ENCODE data around the gene NGFR. TPM values are rescaled to one million over a fixed set of nuclear protein-coding genes. Genes with fewer than 3 reads are reported as not detected.
A peak's percentile ranks its signal among the peaks of the same experiment; 100 is the strongest.

The NGFR gene
- total and polyA plus RNA-seq, 2 experiments from 2014 or later: 0.43 to 0.81 TPM

GRCh38 chr17:49513044-49513395, 17.9 kb downstream of the NGFR start:
- no peak overlapping the region for H2AFZ ChIP-seq
- no peak overlapping the region for H3K27ac ChIP-seq
- peaks cover 14% of the 10 kb centered on the region for H3K4me1 ChIP-seq (ENCODE audit: insufficient read depth)
- TF ChIP-seq EZH2 (IDR thresholded peaks at IDR 0.05; ENCODE audit: insufficient read depth, poor library complexity, severe bottlenecking) (no peak), EZH2phosphoT487 (IDR thresholded peaks at IDR 0.05; ENCODE audit: insufficient read depth, low read depth) (no peak)
- H3K4me3 ChIP-seq: no peak overlapping the region
- H3K9me3 ChIP-seq (ENCODE audit: low read depth): no peaks in the 10 kb centered on the region
- no peaks in the 10 kb centered on the region for H3K36me3 ChIP-seq (ENCODE audit: low read depth)
- H3K9ac ChIP-seq: no peak overlapping the region
- peaks cover 15% of the 10 kb centered on the region; the same call in 1 of the 2 replicates for H3F3A ChIP-seq (ENCODE audit: insufficient read depth)
- no peaks in the 10 kb centered on the region for H3K79me2 ChIP-seq (ENCODE audit: insufficient read depth)
- no peaks in the 10 kb centered on the region for H3K9me2 ChIP-seq (ENCODE audit: insufficient read depth)
- H3K27me3 ChIP-seq (replicated peaks; ENCODE audit: insufficient read depth): no peaks in the 10 kb centered on the region; the same call in 1 of the 2 replicates
- in situ Hi-C loops (cut with MboI): no loop called here
- no peak overlapping the region for H3K4me2 ChIP-seq (ENCODE audit: unreplicated experiment)
- no peaks in the 10 kb centered on the region for H4K20me1 ChIP-seq (ENCODE audit: insufficient read depth)
- DNase-seq: no peak
- WGBS, 2 experiments (ENCODE audit: low coverage in 1 of 2, low lambda C conversion rate in 2 of 2, missing lambda C conversion rate in 2 of 2): 79 to 91% methylated on average over 4 to 6 of the region's 6 CpGs

DNA sequence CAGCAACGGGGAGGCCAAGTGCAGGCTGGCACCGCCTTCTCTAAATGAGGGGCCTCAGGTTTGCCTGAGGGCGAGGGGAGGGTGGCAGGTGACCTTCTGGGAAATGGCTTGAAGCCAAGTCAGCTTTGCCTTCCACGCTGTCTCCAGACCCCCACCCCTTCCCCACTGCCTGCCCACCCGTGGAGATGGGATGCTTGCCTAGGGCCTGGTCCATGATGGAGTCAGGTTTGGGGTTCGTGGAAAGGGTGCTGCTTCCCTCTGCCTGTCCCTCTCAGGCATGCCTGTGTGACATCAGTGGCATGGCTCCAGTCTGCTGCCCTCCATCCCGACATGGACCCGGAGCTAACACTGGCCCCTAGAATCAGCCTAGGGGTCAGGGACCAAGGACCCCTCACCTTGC, 18.5 kb downstream of the NGFR start:
- Histone ChIP-seq H3K4me3 (no peak overlapping the region), H3K4me1 (ENCODE audit: insufficient read depth) (peaks cover 14% of the 10 kb centered on the region), H3K27ac (no peak overlapping the region), H2AFZ (no peak overlapping the region), H3K4me2 (ENCODE audit: unreplicated experiment) (no peak overlapping the region), H3K36me3 (ENCODE audit: low read depth) (no peaks in the 10 kb centered on the region), H3K9me3 (ENCODE audit: low read depth) (no peaks in the 10 kb centered on the region), H3K9ac (no peak overlapping the region), H3K9me2 (ENCODE audit: insufficient read depth) (no peaks in the 10 kb centered on the region), H3K27me3 (replicated peaks; ENCODE audit: insufficient read depth) (no peaks in the 10 kb centered on the region), H3K79me2 (ENCODE audit: insufficient read depth) (no peaks in the 10 kb centered on the region), H4K20me1 (ENCODE audit: insufficient read depth) (no peaks in the 10 kb centered on the region), H3F3A (ENCODE audit: insufficient read depth) (peaks cover 15% of the 10 kb centered on the region; the same call in 1 of the 2 replicates)
- 91 to 94% methylated on average over 7 to 8 of the region's 8 CpGs for WGBS, 2 experiments (ENCODE audit: low coverage in 1 of 2, low lambda C conversion rate in 2 of 2, missing lambda C conversion rate in 2 of 2)
- DNase-seq: no peak
- no peak for TF ChIP-seq EZH2 (IDR thresholded peaks at IDR 0.05; ENCODE audit: insufficient read depth, poor library complexity, severe bottlenecking)
- no peak for TF ChIP-seq EZH2phosphoT487 (IDR thresholded peaks at IDR 0.05; ENCODE audit: insufficient read depth, low read depth)
- in situ Hi-C loops (cut with MboI): no loop called here

DNA sequence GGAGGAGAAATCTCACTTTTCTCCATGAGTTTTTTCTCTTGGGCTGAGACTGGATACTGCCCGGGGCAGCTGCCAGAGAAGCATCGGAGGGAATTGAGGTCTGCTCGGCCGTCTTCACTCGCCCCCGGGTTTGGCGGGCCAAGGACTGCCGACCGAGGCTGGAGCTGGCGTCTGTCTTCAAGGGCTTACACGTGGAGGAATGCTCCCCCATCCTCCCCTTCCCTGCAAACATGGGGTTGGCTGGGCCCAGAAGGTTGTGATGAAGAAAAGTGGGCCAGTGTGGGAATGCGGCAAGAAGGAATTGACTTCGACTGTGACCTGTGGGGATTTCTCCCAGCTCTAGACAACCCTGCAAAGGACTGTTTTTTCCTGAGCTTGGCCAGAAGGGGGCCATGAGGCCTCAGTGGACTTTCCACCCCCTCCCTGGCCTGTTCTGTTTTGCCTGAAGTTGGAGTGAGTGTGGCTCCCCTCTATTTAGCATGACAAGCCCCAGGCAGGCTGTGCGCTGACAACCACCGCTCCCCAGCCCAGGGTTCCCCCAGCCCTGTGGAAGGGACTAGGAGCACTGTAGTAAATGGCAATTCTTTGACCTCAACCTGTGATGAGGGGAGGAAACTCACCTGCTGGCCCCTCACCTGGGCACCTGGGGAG, 19.1 kb downstream of the NGFR start:
- peaks cover 15% of the 10 kb centered on the region; the same call in 1 of the 2 replicates for H3F3A ChIP-seq (ENCODE audit: insufficient read depth)

GRCh38 chr17:49515196-49515770, 20.2 kb downstream of the NGFR start:
- 0 out of 2 replicates have a peak overlapping the region, but pooled peaks have one; percentile 9 for H3K4me3 ChIP-seq
- peaks cover 15% of the 10 kb centered on the region; the same call in 1 of the 2 replicates for H3F3A ChIP-seq (ENCODE audit: insufficient read depth)
- 4% methylated on average over 8 of the region's 8 CpGs for WGBS, 2 experiments (ENCODE audit: low coverage in 1 of 2, low lambda C conversion rate in 2 of 2, missing lambda C conversion rate in 2 of 2)
- peak overlapping the region; percentile 86 for H2AFZ ChIP-seq
- peak overlapping the region; percentile 64 for H3K27ac ChIP-seq
- H3K9me3 ChIP-seq (ENCODE audit: low read depth): no peaks in the 10 kb centered on the region
- H4K20me1 ChIP-seq (ENCODE audit: insufficient read depth): no peaks in the 10 kb centered on the region
- peak; percentile 94 for DNase-seq
- H3K36me3 ChIP-seq (ENCODE audit: low read depth): no peaks in the 10 kb centered on the region
- peaks cover 14% of the 10 kb centered on the region for H3K4me1 ChIP-seq (ENCODE audit: insufficient read depth)
- H3K79me2 ChIP-seq (ENCODE audit: insufficient read depth): no peaks in the 10 kb centered on the region
- H3K27me3 ChIP-seq (replicated peaks; ENCODE audit: insufficient read depth): no peaks in the 10 kb centered on the region
- H3K9me2 ChIP-seq (ENCODE audit: insufficient read depth): no peaks in the 10 kb centered on the region
- peak overlapping the region; percentile 43 for H3K4me2 ChIP-seq (ENCODE audit: unreplicated experiment)
- TF ChIP-seq EZH2 (IDR thresholded peaks at IDR 0.05; ENCODE audit: insufficient read depth, poor library complexity, severe bottlenecking) (no peak), EZH2phosphoT487 (IDR thresholded peaks at IDR 0.05; ENCODE audit: insufficient read depth, low read depth) (no peak)
- in situ Hi-C loops (cut with MboI): no loop called here
- H3K9ac ChIP-seq: peak overlapping the region; percentile 77

More for the DNA sequence above, 19.1 kb downstream of the NGFR start:
- Histone ChIP-seq H3K4me2 (ENCODE audit: unreplicated experiment) (no peak overlapping the region), H3K36me3 (ENCODE audit: low read depth) (no peaks in the 10 kb centered on the region), H3K27me3 (replicated peaks; ENCODE audit: insufficient read depth) (no peaks in the 10 kb centered on the region), H4K20me1 (ENCODE audit: insufficient read depth) (no peaks in the 10 kb centered on the region), H3K79me2 (ENCODE audit: insufficient read depth) (no peaks in the 10 kb centered on the region), H2AFZ (no peak overlapping the region), H3K4me3 (no peak overlapping the region), H3K9me2 (ENCODE audit: insufficient read depth) (no peaks in the 10 kb centered on the region), H3K9ac (no peak overlapping the region), H3K27ac (no peak overlapping the region), H3K9me3 (ENCODE audit: low read depth) (no peaks in the 10 kb centered on the region), H3K4me1 (ENCODE audit: insufficient read depth) (peaks cover 14% of the 10 kb centered on the region)
- 83 to 90% methylated on average over 15 of the region's 15 CpGs for WGBS, 2 experiments (ENCODE audit: low coverage in 1 of 2, low lambda C conversion rate in 2 of 2, missing lambda C conversion rate in 2 of 2)
- TF ChIP-seq EZH2phosphoT487 (IDR thresholded peaks at IDR 0.05; ENCODE audit: insufficient read depth, low read depth) (no peak), EZH2 (IDR thresholded peaks at IDR 0.05; ENCODE audit: insufficient read depth, poor library complexity, severe bottlenecking) (no peak)
- in situ Hi-C loops (cut with MboI): no loop called here
- peak; percentile 36 for DNase-seq
